OCI-LY3 (cell line): ENCODE data around the gene ERCC5.

Experiments used
- H2AFZ ChIP-seq: fragments of 200-600, 300-600 bp; shearing (Covaris generic); 2 replicates; pipeline ENCODE4 v1.6.0; 2014; ENCODE audit warnings: antibody characterized with exemption, low read depth, low read length
- H3K27ac ChIP-seq: fragments of 200-600, 300-600 bp; sonication (generic); 2 replicates; pipeline ENCODE4 v1.5.1; 2014; ENCODE audit warnings: mild to moderate bottlenecking, low read length, moderate library complexity, mixed read lengths
- H3K27me3 ChIP-seq: fragments of 200-600, 300-600 bp; sonication (generic); 2 replicates; pipeline ENCODE4 v1.6.1; 2014; ENCODE audit warnings: low read depth, low read length, mixed read lengths
- H3K36me3 ChIP-seq: fragments of 200-600, 300-600 bp; sonication (generic); replicated peaks from 2 replicates; pipeline ENCODE3; 2014; ENCODE audit warnings: low read depth, low read length, mixed read lengths
- H3K4me1 ChIP-seq: fragments of 300-600, 200-600 bp; sonication (generic); 2 replicates; pipeline ENCODE4 v1.6.1; 2014; ENCODE audit warnings: low read length, mixed read lengths
- H3K4me2 ChIP-seq: fragments of 200-600, 300-600 bp; sonication (generic); 2 replicates; pipeline ENCODE4 v1.6.1; 2014; ENCODE audit warnings: low read length, mixed read lengths
- H3K4me3 ChIP-seq: fragments of 300-600, 200-600 bp; sonication (generic); 2 replicates; pipeline ENCODE4 v1.5.1; 2014; ENCODE audit warnings: antibody characterized with exemption, mild to moderate bottlenecking, low read length, moderate library complexity
- H3K79me2 ChIP-seq: fragments of 300-600, 200-600 bp; shearing (Covaris generic); 2 replicates; pipeline ENCODE4 v1.6.1; 2014; ENCODE audit warnings: mild to moderate bottlenecking, low read length, mixed read lengths
- H3K9ac ChIP-seq: fragments of 300-600, 200-600 bp; shearing (Covaris generic); 2 replicates; pipeline ENCODE4 v1.6.0; 2014; ENCODE audit warnings: mild to moderate bottlenecking, low read length, moderate library complexity
- H3K9me3 ChIP-seq: fragments of 200-600, 300-600 bp; shearing (Covaris generic); 2 replicates; pipeline ENCODE4 v1.6.1; 2014; ENCODE audit warnings: low read length, mixed read lengths; ENCODE audit not compliant: insufficient read depth
- H4K20me1 ChIP-seq: fragments of 200-600, 300-600 bp; sonication (generic); 2 replicates; pipeline ENCODE4 v1.6.1; 2016; ENCODE audit warnings: low read length, mixed read lengths; ENCODE audit not compliant: insufficient read depth
- EZH2phosphoT487 ChIP-seq: fragments of 200-600 bp; shearing (Covaris generic); IDR thresholded peaks from 2 replicates; pipeline ENCODE4 v1.6.1; 2018; ENCODE audit warnings: antibody characterized with exemption, mixed run types, low read depth
- TF ChIP-seq, protein P1 (sequence below): fragments of 200-600, 300-600 bp; sonication (generic); IDR thresholded peaks from 2 replicates; pipeline ENCODE4 v1.5.1; 2014; ENCODE audit warnings: antibody characterized with exemption, low read length, low read depth

ERCC5 gene

DNA sequence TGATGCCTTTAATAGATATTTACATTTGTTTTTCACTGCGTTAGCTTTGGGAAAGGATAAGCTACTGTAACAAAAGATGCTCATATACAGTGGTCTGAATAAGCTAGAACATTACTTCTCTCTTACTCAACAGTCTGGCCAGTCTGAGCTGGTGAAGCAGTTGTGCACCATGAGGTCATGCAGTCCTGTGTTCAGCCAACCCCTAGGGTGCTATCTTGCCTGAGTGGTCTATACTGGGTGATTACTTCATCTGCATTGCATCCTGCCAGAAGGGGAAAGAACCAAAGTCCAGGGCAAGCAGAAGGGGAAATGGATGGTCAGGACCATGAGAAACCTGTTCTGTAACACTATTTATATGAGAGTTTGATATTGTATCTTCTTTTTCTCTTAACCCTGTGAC, 31.5 kb downstream of the ERCC5 start:
- Histone ChIP-seq H3K79me2 (no peaks in the 10 kb centered on the region), H3K9me3 (no peaks in the 10 kb centered on the region), H3K4me2 (no peak overlapping the region), H3K9ac (no peak overlapping the region), H2AFZ (no peak overlapping the region), H3K27ac (no peak overlapping the region), H3K4me1 (no peaks in the 10 kb centered on the region), H3K4me3 (no peak overlapping the region), H3K27me3 (no peaks in the 10 kb centered on the region), H3K36me3 (peaks cover 55% of the 10 kb centered on the region), H4K20me1 (no peaks in the 10 kb centered on the region)
- TF ChIP-seq, protein P1, sequence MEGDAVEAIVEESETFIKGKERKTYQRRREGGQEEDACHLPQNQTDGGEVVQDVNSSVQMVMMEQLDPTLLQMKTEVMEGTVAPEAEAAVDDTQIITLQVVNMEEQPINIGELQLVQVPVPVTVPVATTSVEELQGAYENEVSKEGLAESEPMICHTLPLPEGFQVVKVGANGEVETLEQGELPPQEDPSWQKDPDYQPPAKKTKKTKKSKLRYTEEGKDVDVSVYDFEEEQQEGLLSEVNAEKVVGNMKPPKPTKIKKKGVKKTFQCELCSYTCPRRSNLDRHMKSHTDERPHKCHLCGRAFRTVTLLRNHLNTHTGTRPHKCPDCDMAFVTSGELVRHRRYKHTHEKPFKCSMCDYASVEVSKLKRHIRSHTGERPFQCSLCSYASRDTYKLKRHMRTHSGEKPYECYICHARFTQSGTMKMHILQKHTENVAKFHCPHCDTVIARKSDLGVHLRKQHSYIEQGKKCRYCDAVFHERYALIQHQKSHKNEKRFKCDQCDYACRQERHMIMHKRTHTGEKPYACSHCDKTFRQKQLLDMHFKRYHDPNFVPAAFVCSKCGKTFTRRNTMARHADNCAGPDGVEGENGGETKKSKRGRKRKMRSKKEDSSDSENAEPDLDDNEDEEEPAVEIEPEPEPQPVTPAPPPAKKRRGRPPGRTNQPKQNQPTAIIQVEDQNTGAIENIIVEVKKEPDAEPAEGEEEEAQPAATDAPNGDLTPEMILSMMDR = no peak
- no peak for TF ChIP-seq EZH2phosphoT487

DNA sequence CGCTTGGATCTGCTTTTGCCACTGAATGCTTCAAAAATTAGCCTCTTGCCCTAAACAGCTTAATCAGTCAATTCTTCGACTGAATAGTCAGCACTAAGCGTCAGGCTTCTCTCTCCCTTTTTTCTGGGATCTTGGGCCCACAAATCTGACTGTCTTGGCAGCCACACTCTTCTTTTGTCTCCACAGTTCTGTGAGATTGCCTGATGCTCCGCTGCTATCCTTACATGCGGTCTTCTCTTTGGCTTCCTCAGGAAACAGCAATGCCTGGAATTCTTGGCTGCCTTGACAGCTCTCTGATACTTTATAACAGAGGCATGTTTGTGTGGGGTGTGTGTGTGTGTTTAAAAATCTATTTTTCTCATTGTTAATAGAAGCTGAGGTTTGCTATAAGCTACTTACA, 32.6 kb downstream of the ERCC5 start:
- Histone ChIP-seq H2AFZ (no peak overlapping the region), H3K79me2 (no peaks in the 10 kb centered on the region), H3K9ac (no peak overlapping the region), H3K4me3 (no peak overlapping the region), H3K27ac (no peak overlapping the region), H3K4me1 (no peaks in the 10 kb centered on the region), H3K27me3 (no peaks in the 10 kb centered on the region), H3K36me3 (peaks cover 45% of the 10 kb centered on the region), H3K9me3 (no peaks in the 10 kb centered on the region), H3K4me2 (no peak overlapping the region), H4K20me1 (no peaks in the 10 kb centered on the region)
- TF ChIP-seq EZH2phosphoT487 = no peak
- TF ChIP-seq, protein P1 = no peak

DNA sequence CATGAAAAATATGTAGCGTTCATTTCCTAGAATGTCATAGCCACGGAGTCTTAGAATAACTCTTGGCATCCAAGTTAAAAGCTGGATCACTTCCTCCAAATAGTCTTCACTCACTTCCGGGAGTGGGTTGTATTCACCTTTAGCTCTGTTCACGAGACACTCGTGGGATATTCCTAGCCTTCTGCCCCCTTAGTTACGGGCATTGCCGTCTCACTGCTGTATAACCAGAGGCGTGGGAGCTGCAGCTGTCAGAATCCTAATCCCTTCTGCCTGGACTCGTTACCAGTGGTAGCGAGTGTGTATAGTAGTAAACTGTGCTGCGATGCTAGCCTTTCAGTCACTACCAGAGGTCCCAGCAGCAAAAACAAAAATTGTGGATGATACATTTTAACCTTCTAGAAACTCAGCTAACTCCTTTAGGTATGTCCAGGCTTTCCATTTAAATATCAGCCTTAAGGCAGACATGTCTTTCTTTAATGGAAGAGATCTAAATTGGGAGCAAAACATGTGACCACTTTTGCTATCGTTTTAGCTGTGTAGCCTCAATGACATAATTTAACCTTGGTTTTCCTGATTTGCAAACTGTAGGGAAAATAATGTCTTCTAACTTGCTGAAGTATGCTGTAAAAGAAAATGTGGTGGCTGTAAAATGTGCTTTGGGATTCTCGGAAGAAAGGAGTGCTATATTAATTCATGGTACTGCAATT, 34.1 kb downstream of the ERCC5 start:
- Histone ChIP-seq H3K4me3 (no peak overlapping the region), H3K36me3 (peaks cover 34% of the 10 kb centered on the region), H4K20me1 (no peaks in the 10 kb centered on the region), H3K4me1 (no peaks in the 10 kb centered on the region), H2AFZ (no peak overlapping the region), H3K27me3 (no peaks in the 10 kb centered on the region), H3K9me3 (no peaks in the 10 kb centered on the region), H3K9ac (no peak overlapping the region), H3K27ac (no peak overlapping the region), H3K4me2 (no peak overlapping the region), H3K79me2 (no peaks in the 10 kb centered on the region)
- TF ChIP-seq EZH2phosphoT487 = no peak
- TF ChIP-seq, protein P1 = no peak

DNA sequence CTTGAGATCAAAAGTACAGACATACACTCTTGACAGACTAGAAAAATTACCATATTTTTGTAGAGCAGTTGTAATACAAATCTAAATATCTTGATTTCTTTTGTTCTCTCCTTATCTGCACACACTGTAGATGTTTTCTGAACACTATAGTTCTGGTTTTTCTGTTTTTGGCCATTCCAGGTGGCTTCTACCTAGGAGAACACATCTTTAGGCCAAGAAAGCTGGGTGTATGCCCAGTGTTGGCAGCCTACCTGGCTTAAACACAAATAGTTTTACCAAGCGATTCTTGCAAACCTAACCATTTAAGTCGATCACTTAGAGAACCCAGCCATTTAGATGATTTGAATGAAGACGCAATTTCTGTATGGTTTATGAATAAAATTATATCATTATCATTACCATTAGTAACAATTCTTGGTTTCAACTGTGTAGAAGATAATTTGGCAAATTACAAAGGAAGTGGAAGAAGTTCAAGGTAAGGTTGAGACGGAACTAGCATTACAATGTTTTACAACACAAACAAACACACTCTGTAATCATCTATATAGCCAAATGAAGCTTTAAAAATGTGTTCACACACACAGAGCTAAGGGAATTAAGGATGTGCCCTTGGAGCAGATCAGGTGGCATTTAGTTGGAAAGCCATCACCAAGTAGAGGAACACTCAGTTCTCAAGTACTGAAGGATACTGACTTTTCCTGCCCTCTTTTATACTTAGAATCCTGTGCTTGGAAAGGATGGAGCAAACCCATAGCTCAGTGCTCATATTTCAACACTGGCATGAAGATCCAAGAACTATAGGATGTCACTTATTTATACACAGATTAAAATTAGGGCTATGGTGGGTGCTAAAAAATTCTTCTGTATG, 36.2 kb downstream of the ERCC5 start:
- Histone ChIP-seq H3K27ac (no peak overlapping the region), H4K20me1 (no peaks in the 10 kb centered on the region), H3K36me3 (peaks cover 13% of the 10 kb centered on the region), H3K27me3 (no peaks in the 10 kb centered on the region), H3K4me3 (no peak overlapping the region), H3K4me1 (no peaks in the 10 kb centered on the region), H3K9me3 (no peaks in the 10 kb centered on the region), H2AFZ (no peak overlapping the region), H3K4me2 (no peak overlapping the region), H3K79me2 (no peaks in the 10 kb centered on the region), H3K9ac (no peak overlapping the region)
- TF ChIP-seq EZH2phosphoT487 = no peak
- TF ChIP-seq, protein P1 = no peak
